ENCODE measurements around the gene TRIM26. TPM values are rescaled to one million over a fixed set of nuclear protein-coding genes. Genes with fewer than 3 reads are reported as not detected.

The TRIM26 gene
- total RNA-seq, 1 experiment from 2014 or later, result 56.4 TPM

GRCh38 chr6:30160008-30160784 is 53.0 kb downstream of the TRIM26 start:
- Histone ChIP-seq H3K27me3 (replicated peaks) (peaks cover 8% of the 10 kb centered on the region; the same call in 1 of the 2 replicates), H3K27ac (no peak overlapping the region), H3K4me3 (no peak overlapping the region), H3K9me3 (replicated peaks) (no peaks in the 10 kb centered on the region), H3K4me1 (replicated peaks) (peaks cover 12% of the 10 kb centered on the region), H3K36me3 (no peaks in the 10 kb centered on the region)
- no peak for DNase-seq (ENCODE audit: low read depth in 1 of 2, low spot score in 2 of 2)

DNA sequence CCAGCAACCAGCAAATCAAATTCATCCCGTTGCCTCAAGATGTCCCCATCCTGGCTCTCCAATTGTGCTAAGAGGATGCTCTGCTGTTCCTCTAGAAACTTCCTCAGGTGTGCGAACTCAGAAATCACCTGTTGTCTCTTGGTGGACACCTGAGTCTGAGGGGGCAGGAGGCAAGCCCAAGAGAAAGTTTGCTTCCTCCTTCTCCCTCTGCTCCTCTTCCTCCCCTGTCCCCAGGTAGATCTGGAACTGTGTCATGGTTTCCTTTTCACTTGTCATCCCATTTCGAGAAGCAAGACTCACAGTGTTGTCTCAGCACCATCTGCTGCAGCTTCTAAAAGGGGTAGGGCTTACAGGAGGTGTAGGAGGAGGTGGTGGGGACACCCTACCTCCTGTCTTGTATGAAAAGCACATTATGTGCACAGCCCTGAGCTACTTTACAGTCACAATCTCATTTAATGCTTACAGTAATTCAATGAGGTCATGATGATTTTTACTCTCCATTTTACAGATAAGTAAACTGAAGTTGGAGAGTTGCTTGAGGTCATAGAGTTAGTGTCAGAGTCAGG is 54.6 kb downstream of the TRIM26 start:
- DNase-seq (ENCODE audit: low read depth in 1 of 2, low spot score in 2 of 2), result no peak
- Histone ChIP-seq H3K36me3 (no peaks in the 10 kb centered on the region), H3K9me3 (replicated peaks) (no peaks in the 10 kb centered on the region), H3K27ac (no peak overlapping the region), H3K27me3 (replicated peaks) (peaks cover 8% of the 10 kb centered on the region; the same call in 1 of the 2 replicates), H3K4me3 (no peak overlapping the region), H3K4me1 (replicated peaks) (peaks cover 24% of the 10 kb centered on the region)

GRCh38 chr6:30157999-30158398 is 55.2 kb downstream of the TRIM26 start:
- Histone ChIP-seq H3K36me3 (no peaks in the 10 kb centered on the region), H3K27me3 (replicated peaks) (peaks cover 8% of the 10 kb centered on the region; the same call in 1 of the 2 replicates), H3K27ac (no peak overlapping the region), H3K4me3 (no peak overlapping the region), H3K4me1 (replicated peaks) (peaks cover 24% of the 10 kb centered on the region), H3K9me3 (replicated peaks) (no peaks in the 10 kb centered on the region)
- no peak for DNase-seq (ENCODE audit: low read depth in 1 of 2, low spot score in 2 of 2)

DNA sequence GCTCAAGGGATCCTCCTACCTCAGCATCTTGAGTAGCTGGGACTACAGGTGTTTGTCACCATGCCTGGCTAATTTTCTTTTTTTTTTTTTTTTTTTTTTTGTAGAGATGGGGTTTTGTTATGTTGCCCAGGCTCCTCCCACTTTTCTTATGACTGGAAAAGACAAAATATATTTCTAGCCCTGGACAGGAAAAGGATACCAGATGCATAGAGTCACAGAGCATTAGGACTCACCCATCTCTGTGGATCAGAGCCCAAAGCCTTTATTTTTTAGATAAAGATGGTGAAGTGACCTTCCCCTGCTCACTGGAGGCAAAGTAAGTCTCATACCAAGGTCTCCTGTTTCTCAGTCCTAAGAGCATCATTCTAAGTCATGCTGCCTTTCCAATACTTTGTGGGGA is 55.6 kb downstream of the TRIM26 start:
- Histone ChIP-seq H3K9me3 (replicated peaks) (no peaks in the 10 kb centered on the region), H3K4me1 (replicated peaks) (peaks cover 24% of the 10 kb centered on the region), H3K27ac (no peak overlapping the region), H3K36me3 (no peaks in the 10 kb centered on the region), H3K4me3 (no peak overlapping the region), H3K27me3 (replicated peaks) (peaks cover 8% of the 10 kb centered on the region; the same call in 1 of the 2 replicates)
- DNase-seq (ENCODE audit: low read depth in 1 of 2, low spot score in 2 of 2), result no peak

DNA sequence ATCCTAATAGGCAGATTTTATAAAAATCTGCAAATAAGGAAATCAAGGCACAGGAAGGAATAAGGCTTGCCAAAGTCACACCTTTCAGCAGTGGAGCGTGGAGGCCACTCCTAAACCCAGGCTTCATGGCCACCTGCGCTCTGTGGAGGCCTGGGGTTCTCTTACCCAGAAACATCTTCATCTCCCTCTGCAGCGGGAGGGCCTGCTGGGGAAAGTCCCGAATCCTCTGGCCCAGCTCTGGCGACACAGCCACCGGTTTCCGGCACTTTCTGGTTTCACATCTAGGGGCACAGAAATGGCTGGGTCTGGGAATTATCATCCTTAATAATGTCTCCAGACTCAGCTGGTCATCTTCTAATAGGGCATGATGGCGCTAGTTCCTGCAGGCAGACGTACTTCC is 56.4 kb downstream of the TRIM26 start:
- H3K27ac ChIP-seq, result no peak overlapping the region
- H3K4me3 ChIP-seq, result no peak overlapping the region
- DNase-seq (ENCODE audit: low read depth in 1 of 2, low spot score in 2 of 2), result no peak
- H3K27me3 ChIP-seq (replicated peaks), result peaks cover 8% of the 10 kb centered on the region; the same call in 1 of the 2 replicates
- H3K36me3 ChIP-seq, result no peaks in the 10 kb centered on the region
- H3K9me3 ChIP-seq (replicated peaks), result no peaks in the 10 kb centered on the region
- H3K4me1 ChIP-seq (replicated peaks), result peaks cover 24% of the 10 kb centered on the region

DNA sequence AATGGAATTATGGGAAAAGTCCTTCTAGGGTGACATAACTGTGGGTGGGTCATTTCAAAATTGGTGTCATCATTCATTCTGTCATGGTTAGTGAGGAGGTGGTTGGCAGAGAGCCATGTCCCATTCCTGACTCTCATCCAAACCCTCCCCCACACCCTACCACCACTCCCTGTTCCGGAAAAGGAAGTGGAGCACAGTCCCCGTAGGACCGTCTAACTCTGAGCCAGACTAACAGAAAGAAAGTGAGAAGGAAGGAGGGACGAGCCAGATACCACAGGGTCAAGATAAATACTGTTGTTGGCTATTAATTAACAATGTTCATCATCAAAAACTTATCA is 57.0 kb downstream of the TRIM26 start:
- H3K9me3 ChIP-seq (replicated peaks), result no peaks in the 10 kb centered on the region
- DNase-seq (ENCODE audit: low read depth in 1 of 2, low spot score in 2 of 2), result peak in 1 of 2 experiments; percentile 18
- peaks cover 24% of the 10 kb centered on the region for H3K4me1 ChIP-seq (replicated peaks)

GRCh38 chr6:30155520-30156261 is 57.5 kb downstream of the TRIM26 start:
- H3K4me3 ChIP-seq, result no peak overlapping the region
- peaks cover 24% of the 10 kb centered on the region for H3K4me1 ChIP-seq (replicated peaks)
- H3K36me3 ChIP-seq, result no peaks in the 10 kb centered on the region
- peaks cover 8% of the 10 kb centered on the region; the same call in 1 of the 2 replicates for H3K27me3 ChIP-seq (replicated peaks)
- DNase-seq (ENCODE audit: low read depth in 1 of 2, low spot score in 2 of 2), result no peak
- no peak overlapping the region; the same call in 1 of the 2 replicates for H3K27ac ChIP-seq
- no peaks in the 10 kb centered on the region for H3K9me3 ChIP-seq (replicated peaks)

More for the DNA sequence above, 57.0 kb downstream of the TRIM26 start:
- no peak overlapping the region for H3K27ac ChIP-seq
- H3K27me3 ChIP-seq (replicated peaks), result peaks cover 8% of the 10 kb centered on the region; the same call in 1 of the 2 replicates
- H3K4me3 ChIP-seq, result no peak overlapping the region
- H3K36me3 ChIP-seq, result no peaks in the 10 kb centered on the region

DNA sequence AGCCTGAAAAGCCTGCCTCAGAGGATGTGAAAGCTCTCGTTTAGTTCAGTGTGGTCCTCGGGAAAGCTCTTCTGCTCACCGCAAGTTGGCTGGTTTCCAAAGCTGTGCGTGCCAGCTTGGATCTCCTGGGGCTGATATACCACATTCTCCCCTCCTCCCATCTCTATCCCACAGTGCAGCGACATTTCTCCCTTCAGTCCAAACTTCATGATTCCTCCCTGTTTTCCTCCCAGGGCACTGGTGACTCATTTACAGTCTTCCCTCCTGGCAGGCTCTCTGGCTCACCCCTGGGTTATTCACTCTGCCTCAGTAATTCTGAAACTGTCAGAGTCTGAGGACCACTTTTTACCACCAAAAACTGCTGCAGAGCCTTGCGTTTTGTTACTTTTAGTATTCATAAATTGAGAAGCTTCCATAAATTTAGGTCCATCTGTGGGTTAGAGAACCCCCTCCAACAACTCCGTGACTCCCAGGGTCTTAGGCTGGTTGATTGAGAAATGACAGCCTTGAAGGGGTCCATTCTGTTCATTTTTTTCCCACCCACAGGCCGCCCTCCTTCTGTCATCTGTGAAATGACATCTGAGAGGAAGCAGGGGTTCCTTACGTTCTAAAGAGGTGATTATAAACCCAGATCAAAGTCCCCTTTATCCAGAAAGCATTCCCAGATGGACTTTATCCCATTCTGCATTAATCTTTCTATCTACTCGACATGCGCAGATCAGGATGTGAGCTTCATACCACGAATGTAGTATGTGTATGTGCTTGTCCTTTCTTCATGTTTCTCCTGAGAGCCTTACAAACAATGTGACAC is 58.3 kb downstream of the TRIM26 start:
- Histone ChIP-seq H3K27ac (no peak overlapping the region), H3K27me3 (replicated peaks) (peaks cover 7% of the 10 kb centered on the region; the same call in 1 of the 2 replicates), H3K36me3 (no peaks in the 10 kb centered on the region), H3K4me3 (no peak overlapping the region), H3K4me1 (replicated peaks) (peaks cover 24% of the 10 kb centered on the region), H3K9me3 (replicated peaks) (no peaks in the 10 kb centered on the region)
- peak; percentile 73 to 78 for DNase-seq (ENCODE audit: low read depth in 1 of 2, low spot score in 2 of 2)

- Histone ChIP-seq H3K4me3 (no peak overlapping the region), H3K27me3 (replicated peaks) (no peaks in the 10 kb centered on the region), H3K9me3 (replicated peaks) (no peaks in the 10 kb centered on the region), H3K4me1 (replicated peaks) (peaks cover 24% of the 10 kb centered on the region), H3K27ac (no peak overlapping the region), H3K36me3 (no peaks in the 10 kb centered on the region)
- no peak for DNase-seq (ENCODE audit: low read depth in 1 of 2, low spot score in 2 of 2)
These were observed 59.1 kb downstream of the TRIM26 start for GRCh38 chr6:30154061-30154460.

DNA sequence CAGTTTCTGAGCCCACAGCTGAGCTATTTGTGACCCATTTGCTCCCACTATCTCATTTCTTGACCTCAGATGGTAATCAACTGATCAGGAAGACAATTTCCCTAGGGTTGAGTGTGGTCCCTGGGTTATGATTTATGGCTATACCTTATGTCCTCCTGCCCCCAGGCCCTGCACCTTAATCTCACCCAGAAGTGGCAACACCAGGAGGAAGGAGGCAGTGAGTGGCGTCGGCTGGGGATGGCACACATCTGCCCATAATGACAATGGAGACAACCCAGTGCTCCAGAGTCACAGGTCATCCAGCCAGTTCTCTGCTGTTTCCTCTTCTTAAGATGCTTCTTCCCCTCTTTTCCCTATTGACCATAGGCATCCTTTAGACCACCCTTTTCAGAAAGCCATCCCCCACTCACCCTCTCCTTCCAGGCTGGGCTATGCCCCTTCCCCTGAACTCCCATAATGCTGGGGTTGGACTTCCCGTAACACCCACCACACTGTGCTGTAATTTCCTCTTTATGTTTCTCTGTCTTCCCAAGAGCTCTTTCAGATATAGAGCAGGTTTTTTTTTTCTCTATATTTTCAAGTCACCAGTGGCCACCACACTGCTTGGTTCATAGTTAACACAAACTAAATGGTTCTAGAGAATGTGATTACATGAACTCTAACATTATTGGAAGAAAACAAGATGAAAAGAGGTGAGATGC is 60.1 kb downstream of the TRIM26 start:
- Histone ChIP-seq H3K27me3 (replicated peaks) (no peaks in the 10 kb centered on the region), H3K27ac (no peak overlapping the region), H3K36me3 (no peaks in the 10 kb centered on the region), H3K4me1 (replicated peaks) (peaks cover 24% of the 10 kb centered on the region), H3K9me3 (replicated peaks) (no peaks in the 10 kb centered on the region), H3K4me3 (no peak overlapping the region)
- no peak for DNase-seq (ENCODE audit: low read depth in 1 of 2, low spot score in 2 of 2)

GRCh38 chr6:30152016-30152673 is 61.1 kb downstream of the TRIM26 start:
- Histone ChIP-seq H3K9me3 (replicated peaks) (no peaks in the 10 kb centered on the region), H3K4me1 (replicated peaks) (peaks cover 24% of the 10 kb centered on the region), H3K27ac (no peak overlapping the region), H3K4me3 (no peak overlapping the region), H3K27me3 (replicated peaks) (no peaks in the 10 kb centered on the region), H3K36me3 (no peaks in the 10 kb centered on the region)
- no peak for DNase-seq (ENCODE audit: low read depth in 1 of 2, low spot score in 2 of 2)

DNA sequence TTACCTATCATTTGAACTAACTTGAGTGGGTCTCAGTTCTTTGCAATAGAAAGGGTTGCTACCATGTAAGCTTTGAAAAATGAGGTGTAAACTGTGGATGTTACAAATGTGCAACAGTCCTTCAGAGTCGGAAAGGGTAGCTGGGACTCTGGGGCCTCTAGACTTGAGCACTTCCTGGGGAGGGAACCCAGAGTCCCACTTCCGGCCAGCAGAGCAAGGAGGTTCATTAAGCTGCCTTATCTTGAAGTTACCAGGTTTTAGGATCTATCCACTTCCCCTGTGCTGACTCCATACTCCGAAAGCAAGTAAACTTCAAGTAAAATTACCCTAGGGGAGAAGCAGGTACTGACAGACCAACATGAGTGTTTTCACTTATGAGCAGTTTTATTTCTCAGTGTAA is 61.6 kb downstream of the TRIM26 start:
- Histone ChIP-seq H3K27ac (no peak overlapping the region), H3K9me3 (replicated peaks) (no peaks in the 10 kb centered on the region), H3K4me1 (replicated peaks) (peaks cover 24% of the 10 kb centered on the region), H3K27me3 (replicated peaks) (no peaks in the 10 kb centered on the region), H3K4me3 (no peak overlapping the region), H3K36me3 (no peaks in the 10 kb centered on the region)
- DNase-seq (ENCODE audit: low read depth in 1 of 2, low spot score in 2 of 2), result no peak
